K562 (cell line): ENCODE results near the gene UBE2G2. TPM values are rescaled to one million over a fixed set of nuclear protein-coding genes. Genes with fewer than 3 reads are reported as not detected.

Experiments used
- ARHGAP35 ChIP-seq: fragments of 450-650 bp; IDR thresholded peaks from 2 replicates; pipeline ENCODE4 v1.6.1; 2018; ENCODE audit not compliant: partially characterized antibody
- ARID2 ChIP-seq: fragments of 450-650 bp; IDR thresholded peaks from 2 replicates; pipeline ENCODE4 v1.6.1; 2017; ENCODE audit warnings: antibody characterized with exemption, mild to moderate bottlenecking
- BHLHE40 ChIP-seq: IDR thresholded peaks from 2 replicates; pipeline ENCODE4 v1.6.1; 2011; ENCODE audit warnings: low read length, improper control_type of control experiment
- CTCF ChIP-seq, 3 experiments: IDR thresholded peaks in 2 of 3; conservative IDR thresholded peaks in 1 of 3; 2 replicates each; pipeline ENCODE4 v1.5.1; 2011 to 2012; ENCODE audit warnings: low read length in 3 of 3, mild to moderate bottlenecking in 3 of 3, control low read depth in 2 of 3, improper control_type of control experiment in 1 of 3, inconsistent platforms in 1 of 3, low read depth in 1 of 3, mixed read lengths in 1 of 3, moderate library complexity in 1 of 3; ENCODE audit not compliant: insufficient read depth in 2 of 3
- HEY1 ChIP-seq: fragments of 250-450 bp; sonication (Bioruptor Pico); IDR thresholded peaks from 2 replicates; pipeline ENCODE4 v1.5.0; 2020; ENCODE audit warnings: mild to moderate bottlenecking, moderate library complexity, borderline replicate concordance
- MAFF ChIP-seq: IDR thresholded peaks from 2 replicates; pipeline ENCODE4 v1.6.1; 2012; ENCODE audit warnings: low read length, improper control_type of control experiment
- MECOM ChIP-seq: fragments of 250-450 bp; sonication (Bioruptor Pico); IDR thresholded peaks from 2 replicates; pipeline ENCODE4 v1.8.0; 2022; ENCODE audit warnings: inconsistent platforms
- MEF2A ChIP-seq: IDR thresholded peaks from 2 replicates; pipeline ENCODE4 v1.6.1; 2011; ENCODE audit warnings: low read depth, mild to moderate bottlenecking, low read length, moderate library complexity; ENCODE audit not compliant: control insufficient read depth
- MTA1 ChIP-seq: fragments of 450-650 bp; IDR thresholded peaks from 2 replicates; pipeline ENCODE4 v1.6.1; 2017; ENCODE audit warnings: borderline replicate concordance
- MXD1 ChIP-seq: fragments of 250-450 bp; sonication (Bioruptor Pico); IDR thresholded peaks from 2 replicates; pipeline ENCODE4 v1.8.0; 2021; ENCODE audit warnings: borderline replicate concordance, mild to moderate bottlenecking, moderate library complexity; ENCODE audit not compliant: poor library complexity, severe bottlenecking
- NUFIP1 ChIP-seq: fragments of 450-650 bp; IDR thresholded peaks from 2 replicates; pipeline ENCODE4 v1.6.1; 2018; ENCODE audit not compliant: partially characterized antibody
- RB1 ChIP-seq: fragments of 450-650 bp; IDR thresholded peaks from 2 replicates; pipeline ENCODE4 v1.6.1; 2017; ENCODE audit warnings: low read depth, mild to moderate bottlenecking
- RFX7 ChIP-seq: fragments of 250-450 bp; sonication (Bioruptor Pico); IDR thresholded peaks from 2 replicates; pipeline ENCODE4 v1.5.1; 2021; ENCODE audit warnings: mild to moderate bottlenecking
- SMARCC2 ChIP-seq: fragments of 450-650 bp; IDR thresholded peaks from 2 replicates; pipeline ENCODE4 v1.6.1; 2017; ENCODE audit warnings: antibody characterized with exemption, moderate library complexity, mild to moderate bottlenecking, low read depth
- SMC3 ChIP-seq: conservative IDR thresholded peaks from 2 replicates; pipeline ENCODE4 v1.6.1; 2011; ENCODE audit warnings: low read depth, low read length, improper control_type of control experiment; ENCODE audit not compliant: insufficient read depth
- SNAPC5 ChIP-seq: fragments of 250-450 bp; sonication (Bioruptor Pico); IDR thresholded peaks from 2 replicates; pipeline ENCODE4 v1.8.0; 2021; ENCODE audit warnings: moderate library complexity, mild to moderate bottlenecking, inconsistent platforms
- STAT5B ChIP-seq: fragments of 250-450 bp; sonication (Bioruptor Pico); IDR thresholded peaks from 2 replicates; pipeline ENCODE4 v1.8.0; 2021; ENCODE audit warnings: mild to moderate bottlenecking, inconsistent platforms
- USF2 ChIP-seq: sonication (generic); formaldehyde crosslinking; IDR thresholded peaks from 2 replicates; pipeline ENCODE4 v1.5.0; 2020; ENCODE audit warnings: missing genetic modification reagents
- ZC3H11A ChIP-seq: IDR thresholded peaks from 2 replicates; pipeline ENCODE4 v1.6.1; 2012; ENCODE audit warnings: low read depth, low read length, improper control_type of control experiment
- ZNF124 ChIP-seq: sonication (generic); formaldehyde crosslinking; IDR thresholded peaks from 2 replicates; pipeline ENCODE4 v1.8.1; 2022; ENCODE audit warnings: missing genetic modification reagents
- ZNF165 ChIP-seq: fragments of 250-450 bp; sonication (Bioruptor Pico); IDR thresholded peaks from 2 replicates; pipeline ENCODE4 v1.4.0; 2020; ENCODE audit warnings: borderline replicate concordance
- ZNF512 ChIP-seq: IDR thresholded peaks from 2 replicates; pipeline ENCODE4 v1.6.1; 2016; ENCODE audit warnings: missing genetic modification characterization, missing compliant biosample characterization
- ZNF57 ChIP-seq: fragments of 450-650 bp; formaldehyde crosslinking; IDR thresholded peaks from 2 replicates; pipeline ENCODE4 v1.4.0; 2020; ENCODE audit warnings: mild to moderate bottlenecking, moderate library complexity
- ZNF586 ChIP-seq: fragments of 450-650 bp; formaldehyde crosslinking; conservative IDR thresholded peaks from 2 replicates; pipeline ENCODE4 v1.4.0; 2020; ENCODE audit warnings: mild to moderate bottlenecking, moderate library complexity
- ZNF75A ChIP-seq: fragments of 450-650 bp; formaldehyde crosslinking; IDR thresholded peaks from 2 replicates; pipeline ENCODE4 v1.4.0; 2020; ENCODE audit warnings: mild to moderate bottlenecking
- ZNF766 ChIP-seq: fragments of 200-800 bp; sonication (Bioruptor generic); conservative IDR thresholded peaks from 2 replicates; pipeline ENCODE4 v1.6.1; 2016; ENCODE audit warnings: missing genetic modification characterization, missing compliant biosample characterization
- polyA plus RNA-seq, 8 experiments: library from polyadenylated mRNA; depleted of rRNA in 4 of 8; stranded (reverse) in 5 of 8; unstranded in 3 of 8; fragments of >200 nt; fragmentation: Nextera tagmentation in 2 of 8; fragmentation: Illumina TruSeq in 1 of 8; extraction: Ambion mirVana in 2 of 8; extraction: Trizol in 1 of 8; gene quantifications; 2 replicates each; pipeline versions ENCODE4 v1.2.1 to v1.2.3, GENCODE V29; 2011 to 2014; ENCODE audit warnings: inconsistent platforms in 1 of 8, missing spikeins in 1 of 8
- total RNA-seq, 7 experiments: library from RNA; depleted of rRNA in 6 of 7; stranded (reverse); fragments of >200 nt in 6 of 7; fragmentation: Illumina TruSeq in 2 of 7; extraction: Trizol in 2 of 7; gene quantifications; 2 replicates each; pipeline versions ENCODE4 v1.2.1 to v1.2.3, GENCODE V29; 2011 to 2021; ENCODE audit warnings: low replicate concordance in 1 of 7

Gene UBE2G2
- total and polyA plus RNA-seq, 9 of the 15 experiments (the other 6 are each of a cell fraction or from before 2014, with no cell fraction given) = 47.5 to 225 (median 140) TPM

GRCh38 chr21:44836666-44837471, 35.2 kb upstream of the UBE2G2 start (continued):
- TF ChIP-seq NUFIP1 (no peak), ZNF165 (no peak), SNAPC5 (CRISPR knock-in tag) (no peak), MEF2A (no peak), SMC3 (no peak), MTA1 (no peak), ZNF512 (tag) (no peak), ARHGAP35 (no peak), CTCF (IDR thresholded peaks at IDR 0.05 in 2 of 3, conservative IDR thresholded peaks at IDR 0.05 in 1 of 3; ENCODE audit: insufficient read depth in 2 of 3, low read depth in 1 of 3, low read length in 3 of 3) (no peak), SMARCC2 (no peak), MXD1 (no peak), ZNF124 (CRISPR knock-in tag) (no peak), ARID2 (no peak), MECOM (no peak), RFX7 (CRISPR knock-in tag) (no peak), STAT5B (CRISPR knock-in tag) (no peak), MAFF (no peak), ZC3H11A (no peak), RB1 (no peak), HEY1 (CRISPR knock-in tag) (no peak), BHLHE40 (peak; percentile 93), USF2 (CRISPR knock-in tag) (peak; percentile 91), ZNF766 (CRISPR knock-in tag) (no peak), ZNF57 (CRISPR knock-in tag) (no peak), ZNF75A (CRISPR knock-in tag) (no peak), ZNF586 (no peak)
